H1 (cell line): Measurements from ENCODE around the gene ENO2. TPM values are rescaled to one million over a fixed set of nuclear protein-coding genes. Genes with fewer than 3 reads are reported as not detected.

Experiments used
- CTCF ChIA-PET: fragments of 300-600 bp; sonication (Branson Sonifier 250); formaldehyde crosslinking; loops from one replicate; lab custom pipeline; 2021; ENCODE audit not compliant: partially characterized antibody; lab: Charles Lee
- POLR2A ChIA-PET: fragments of 300-600 bp; sonication (Branson Sonifier 250); formaldehyde crosslinking; loops from one replicate; lab custom pipeline; 2021; ENCODE audit warnings: inconsistent platforms; ENCODE audit not compliant: partially characterized antibody; lab: Charles Lee
- DNase-seq, 2 experiments: peaks; one replicate each; pipeline versions ENCODE4 v3.0.0 to v3.0.0-alpha.2; 2010 to 2022; ENCODE audit warnings: low spot score in 2 of 2, low read depth in 1 of 2, mixed read lengths in 1 of 2
- FAIRE-seq: peaks from 2 replicates; lab custom pipeline; 2011; peaks lifted over from hg19 to GRCh38; lab: Jason Lieb, UNC
- H2AFZ ChIP-seq: 2 replicates; pipeline ENCODE4 v1.8.1; 2012; ENCODE audit warnings: low read length, inconsistent platforms
- H2AK5ac ChIP-seq: 2 replicates; pipeline ENCODE4 v1.6.1; 2013; ENCODE audit warnings: low read depth, low read length
- H2BK120ac ChIP-seq: replicated peaks from 2 replicates; pipeline ENCODE3; 2013; ENCODE audit warnings: low read depth, low read length, inconsistent platforms
- H2BK12ac ChIP-seq: 2 replicates; pipeline ENCODE4 v1.6.1; 2013; ENCODE audit warnings: low read depth, low read length
- H2BK15ac ChIP-seq: 2 replicates; pipeline ENCODE4 v1.6.1; 2013; ENCODE audit warnings: low read length
- H2BK20ac ChIP-seq: 2 replicates; pipeline ENCODE4 v1.6.1; 2013; ENCODE audit warnings: low read length
- H2BK5ac ChIP-seq: 2 replicates; pipeline ENCODE4 v1.6.1; 2013; ENCODE audit warnings: low read depth, low read length
- H3K14ac ChIP-seq: 2 replicates; pipeline ENCODE4 v1.6.1; 2013; ENCODE audit warnings: inconsistent platforms; ENCODE audit not compliant: insufficient read length
- H3K18ac ChIP-seq: 2 replicates; pipeline ENCODE4 v1.6.1; 2013; ENCODE audit warnings: low read length; ENCODE audit errors: extremely low read depth
- H3K23ac ChIP-seq: 2 replicates; pipeline ENCODE4 v1.6.1; 2013; ENCODE audit warnings: inconsistent platforms; ENCODE audit not compliant: insufficient read length
- H3K23me2 ChIP-seq: 2 replicates; pipeline ENCODE4 v1.6.1; 2013; ENCODE audit warnings: low read depth, low read length
- H3K27ac ChIP-seq: 2 replicates; pipeline ENCODE4 v1.6.1; 2011; ENCODE audit warnings: low read depth, low read length, inconsistent platforms
- H3K27me3 ChIP-seq, 4 experiments: replicated peaks in 1 of 4; 1 replicate in 1 of 4; 2 replicates in 3 of 4; pipeline versions ENCODE4 v1.6.1 to v1.8.1; 2011 to 2013; ENCODE audit warnings: low read length in 3 of 4, mild to moderate bottlenecking in 3 of 4, inconsistent platforms in 2 of 4, mixed read lengths in 2 of 4, moderate library complexity in 1 of 4; ENCODE audit not compliant: control insufficient read depth in 3 of 4, insufficient read depth in 3 of 4; ENCODE audit errors: extremely low read depth in 1 of 4
- H3K36me3 ChIP-seq, 4 experiments: 2 replicates each; pipeline versions ENCODE4 v1.6.1 to v1.8.1; 2011 to 2013; ENCODE audit warnings: mild to moderate bottlenecking in 4 of 4, low read length in 3 of 4, moderate library complexity in 2 of 4, control low read depth in 1 of 4, inconsistent platforms in 1 of 4; ENCODE audit not compliant: insufficient read depth in 4 of 4, control insufficient read depth in 2 of 4
- H3K4ac ChIP-seq: replicated peaks from 2 replicates; pipeline ENCODE3; 2013; ENCODE audit warnings: low read length, low read depth, mixed read lengths, inconsistent platforms; ENCODE audit not compliant: insufficient read length
- H3K4me1 ChIP-seq, 4 experiments: replicated peaks in 1 of 4; 1 replicate in 1 of 4; 2 replicates in 3 of 4; pipeline versions ENCODE4 v1.6.1 to v1.8.1; 2011 to 2013; ENCODE audit warnings: low read length in 3 of 4, inconsistent platforms in 2 of 4, mixed read lengths in 1 of 4; ENCODE audit not compliant: insufficient read depth in 4 of 4, control insufficient read depth in 3 of 4
- H3K4me2 ChIP-seq, 2 experiments: 2 replicates each; pipeline versions ENCODE4 v1.6.1 to v1.8.1; 2011 to 2013; ENCODE audit warnings: low read depth in 2 of 2, low read length in 2 of 2, control low read depth in 1 of 2, inconsistent platforms in 1 of 2, mild to moderate bottlenecking in 1 of 2; ENCODE audit not compliant: insufficient read depth in 1 of 2
- H3K4me3 ChIP-seq, 4 experiments: fragments of 200-600, 300-600 bp in 1 of 4; sonication (generic), shearing (Covaris generic), sonication (Bioruptor Twin) in 1 of 4; 2 replicates each; pipeline versions ENCODE4 v1.5.1 to v1.8.1; 2011 to 2016; ENCODE audit warnings: low read length in 4 of 4, low read depth in 3 of 4, control low read depth in 2 of 4, inconsistent platforms in 2 of 4, mild to moderate bottlenecking in 2 of 4, mixed read lengths in 1 of 4, moderate library complexity in 1 of 4; ENCODE audit not compliant: insufficient read depth in 2 of 4; ENCODE audit errors: extremely low read depth in 1 of 4
- H3K56ac ChIP-seq: replicated peaks from 2 replicates; pipeline ENCODE3; 2013; ENCODE audit warnings: low read depth, mild to moderate bottlenecking, mixed read lengths, low read length, inconsistent platforms; ENCODE audit not compliant: insufficient read length
- H3K79me1 ChIP-seq: 2 replicates; pipeline ENCODE4 v1.6.1; 2013; ENCODE audit warnings: low read depth, low read length, control low read depth
- H3K79me2 ChIP-seq, 2 experiments: 2 replicates each; pipeline versions ENCODE4 v1.6.1 to v1.8.1; 2012 to 2013; ENCODE audit warnings: low read length in 2 of 2, mild to moderate bottlenecking in 2 of 2, inconsistent platforms in 1 of 2; ENCODE audit not compliant: insufficient read depth in 2 of 2, control insufficient read depth in 1 of 2
- H3K9ac ChIP-seq, 4 experiments: replicated peaks in 1 of 4; 1 replicate in 1 of 4; 2 replicates in 3 of 4; pipeline versions ENCODE4 v1.6.1 to v1.8.1; 2011 to 2013; ENCODE audit warnings: low read depth in 3 of 4, low read length in 3 of 4, control low read depth in 2 of 4, mild to moderate bottlenecking in 2 of 4, moderate library complexity in 2 of 4, inconsistent platforms in 1 of 4; ENCODE audit errors: extremely low read depth in 1 of 4
- H3K9me3 ChIP-seq, 2 experiments: 2 replicates each; pipeline versions ENCODE4 v1.6.1 to v1.8.1; 2012 to 2013; ENCODE audit warnings: mild to moderate bottlenecking in 2 of 2, moderate library complexity in 2 of 2, control low read depth in 1 of 2, inconsistent platforms in 1 of 2, low read depth in 1 of 2, low read length in 1 of 2, mixed read lengths in 1 of 2; ENCODE audit not compliant: insufficient read depth in 2 of 2
- H4K20me1 ChIP-seq, 2 experiments: replicated peaks in 1 of 2; 2 replicates each; pipeline versions ENCODE3 to v1.8.1; 2011 to 2013; ENCODE audit warnings: inconsistent platforms in 2 of 2, low read length in 2 of 2, mild to moderate bottlenecking in 1 of 2; ENCODE audit not compliant: insufficient read depth in 2 of 2, control insufficient read depth in 1 of 2
- H4K5ac ChIP-seq: 2 replicates; pipeline ENCODE4 v1.6.1; 2013; ENCODE audit warnings: low read length, low read depth, mixed read lengths, inconsistent platforms; ENCODE audit not compliant: insufficient read length
- H4K8ac ChIP-seq: 2 replicates; pipeline ENCODE4 v1.8.0; 2013; ENCODE audit warnings: mild to moderate bottlenecking, moderate library complexity, low read length, inconsistent platforms; ENCODE audit not compliant: insufficient read depth; ENCODE audit errors: extremely low read depth
- H4K91ac ChIP-seq: replicated peaks from 2 replicates; pipeline ENCODE3; 2013; ENCODE audit warnings: low read length, mixed read lengths, inconsistent platforms; ENCODE audit not compliant: insufficient read length
- BACH1 ChIP-seq: IDR thresholded peaks from 2 replicates; pipeline ENCODE4 v1.6.1; 2012; ENCODE audit warnings: low read length, improper control_type of control experiment
- CTBP2 ChIP-seq: IDR thresholded peaks from 2 replicates; pipeline ENCODE4 v1.7.0; 2011; ENCODE audit warnings: borderline replicate concordance, mild to moderate bottlenecking, moderate library complexity, mixed read lengths, low read length; ENCODE audit not compliant: insufficient read depth, insufficient read length
- NANOG ChIP-seq: IDR thresholded peaks from 2 replicates; pipeline ENCODE4 v1.6.1; 2011; ENCODE audit warnings: low read length, low read depth, mild to moderate bottlenecking, inconsistent platforms; ENCODE audit not compliant: insufficient read depth, poor library complexity, severe bottlenecking
- NRF1 ChIP-seq: IDR thresholded peaks from 2 replicates; pipeline ENCODE4 v1.6.1; 2011; ENCODE audit warnings: mild to moderate bottlenecking, low read depth, low read length, improper control_type of control experiment
- PHF8 ChIP-seq: fragments of 200-600 bp; sonication (generic); conservative IDR thresholded peaks from 2 replicates; pipeline ENCODE4 v1.7.1; 2012; ENCODE audit warnings: low read depth, mild to moderate bottlenecking, inconsistent platforms, low read length, moderate library complexity
- RAD21 ChIP-seq, 2 experiments: IDR thresholded peaks in 1 of 2; conservative IDR thresholded peaks in 1 of 2; 2 replicates each; pipeline ENCODE4 v1.6.1; 2011; ENCODE audit warnings: low read depth in 2 of 2, low read length in 2 of 2, improper control_type of control experiment in 1 of 2, inconsistent platforms in 1 of 2, mild to moderate bottlenecking in 1 of 2, moderate library complexity in 1 of 2
- SAP30 ChIP-seq: fragments of 300-600 bp; sonication (generic); IDR thresholded peaks from 2 replicates; pipeline ENCODE4 v1.7.1; 2012; ENCODE audit warnings: low read length, moderate library complexity, mild to moderate bottlenecking, inconsistent platforms; ENCODE audit not compliant: insufficient read depth, insufficient replicate concordance
- TEAD4 ChIP-seq: IDR thresholded peaks from 2 replicates; pipeline ENCODE4 v1.6.1; 2012; ENCODE audit warnings: low read depth, low read length, inconsistent platforms, mixed read lengths
- YY1 ChIP-seq: IDR thresholded peaks from 2 replicates; pipeline ENCODE4 v1.6.1; 2011; ENCODE audit warnings: low read depth, mild to moderate bottlenecking, low read length
- WGBS, 2 experiments: shearing (Covaris generic) in 1 of 2; methylation state at CpG; one replicate each; pipeline versions ENCODE4 v1.1.6 to v1.1.7; 2013 to 2015; ENCODE audit warnings: low lambda C conversion rate in 2 of 2, mixed read lengths in 2 of 2, inconsistent platforms in 1 of 2, low coverage in 1 of 2, missing lambda C conversion rate in 1 of 2; ENCODE audit not compliant: insufficient replicate concordance in 2 of 2, insufficient coverage in 1 of 2, insufficient read length in 1 of 2; ENCODE audit errors: extremely low coverage in 1 of 2, missing lambda C conversion rate in 1 of 2; 5-methylcytosine and 5-hydroxymethylcytosine counted together
- polyA plus RNA-seq, 7 experiments: library from polyadenylated mRNA; depleted of rRNA in 3 of 7; stranded (reverse) in 5 of 7; unstranded in 2 of 7; fragments of >200 nt in 5 of 7; fragments of 200-250 nt in 2 of 7; gene quantifications; 1 replicate in 5 of 7; 2 replicates in 1 of 7; 4 replicates in 1 of 7; pipeline versions ENCODE4 v1.2.1 to v1.2.3, GENCODE V29; 2011 to 2013; ENCODE audit warnings: missing spikeins in 2 of 7, mixed read lengths in 2 of 7
- total RNA-seq: library from RNA; stranded (reverse); fragmentation: NEBNext Ultra II Directional; extraction: Animal tissue kit (Norgen Biotek cat#: 25700); gene quantifications from 2 replicates; pipeline ENCODE4 v1.2.1, GENCODE V29; 2021

Gene ENO2
- total and polyA plus RNA-seq, 2 of the 8 experiments (the other 6 are each of a cell fraction or from before 2014, with no cell fraction given): 92.4 to 102 TPM

GRCh38 chr12:6869049-6870021 lies 45.0 kb upstream of the ENO2 start:
- peaks cover 8 to 41% (median 18%) of the 10 kb centered on the region in 4 experiments for H3K36me3 ChIP-seq
- H2BK5ac ChIP-seq: 0 out of 2 replicates have a peak overlapping the region, but pooled peaks have one; percentile 7
- H3K4me1 ChIP-seq: peaks cover 7 to 50% (median 25%) of the 10 kb centered on the region in 4 experiments
- no peak overlapping the region; a peak in 1 of 7 replicates for H3K9ac ChIP-seq
- no peak overlapping the region for H3K27ac ChIP-seq
- H4K5ac ChIP-seq: no peak overlapping the region
- no peak overlapping the region for H2AFZ ChIP-seq
- DNase-seq: peak in 1 of 2 experiments; percentile 97
- no peak overlapping the region for H2BK12ac ChIP-seq
- no peak overlapping the region for H2BK20ac ChIP-seq
- peak; percentile 71 for FAIRE-seq
- H4K20me1 ChIP-seq: peaks cover 25 to 30% of the 10 kb centered on the region in 2 experiments
- no peak overlapping the region for H3K23ac ChIP-seq
- H3K14ac ChIP-seq: no peak overlapping the region
- H2BK120ac ChIP-seq: no peak overlapping the region
- ChIA-PET POLR2A (interaction anchor here (0.7 to 18.9 kb wide), 34 partner anchors 9 to 337 kb away, joined by 3 to 588 read pairs (median 6); partner anchors contain the start of genes ATN1, C12orf57, CD4 and CDCA3), CTCF (interaction anchor here (0.5 to 10.4 kb wide), 48 partner anchors 9 to 334 kb away, joined by 3 to 216 read pairs (median 6); partner anchors contain the start of genes C12orf57, CDCA3, GNB3 and LRRC23)
- no peak overlapping the region for H3K56ac ChIP-seq
- H2BK15ac ChIP-seq: no peak overlapping the region
- peak overlapping the region; percentile 93 to 94 for H3K4me2 ChIP-seq
- H4K8ac ChIP-seq: 0 out of 2 replicates have a peak overlapping the region, but pooled peaks have one; percentile 22
- 61% methylated on average over 12 of the region's 12 CpGs; no CpG with 5 or more reads in 1 of the 2 experiments for WGBS, 2 experiments
- H3K79me2 ChIP-seq: peaks cover 0 to 22% of the 10 kb centered on the region in 2 experiments; a peak in 2 of 4 replicates
- no peak overlapping the region for H4K91ac ChIP-seq
- H3K23me2 ChIP-seq: peaks cover 21% of the 10 kb centered on the region
- H3K4me3 ChIP-seq: peak overlapping the region; percentile 84 to 98 (median 86); a peak in 7 of 8 replicates
- no peaks in the 10 kb centered on the region for H3K27me3 ChIP-seq
- no peak overlapping the region for H3K4ac ChIP-seq
- H3K9me3 ChIP-seq: no peaks in the 10 kb centered on the region
- H3K79me1 ChIP-seq: 0 out of 2 replicates have a peak, but pooled peaks cover 4% of the 10 kb centered on the region
- H2AK5ac ChIP-seq: no peak overlapping the region
- no peak overlapping the region for H3K18ac ChIP-seq
- TF ChIP-seq PHF8: no peak
- 0 out of 2 replicates have a peak, but pooled peaks have one; percentile 39 for TF ChIP-seq YY1
- TF ChIP-seq SAP30: peak; percentile 6
- TF ChIP-seq RAD21 (IDR thresholded peaks at IDR 0.05 in 1 of 2, conservative IDR thresholded peaks at IDR 0.05 in 1 of 2; ENCODE audit: low read depth in 2 of 2, low read length in 2 of 2): peak; percentile 78 to 84
- TF ChIP-seq CTBP2: no peak
- TF ChIP-seq BACH1: no peak
- TF ChIP-seq NANOG: no peak
- TF ChIP-seq NRF1: no peak
- TF ChIP-seq TEAD4: peak; percentile 52; the same call in 1 of the 2 replicates
